ENCODE data around the gene GALE.
"Not testable (repeated sequence)": the region's sequence is repeated elsewhere in the genome, so short reads cannot be mapped to it uniquely, and the experiment has no call there.

Gene GALE

DNA sequence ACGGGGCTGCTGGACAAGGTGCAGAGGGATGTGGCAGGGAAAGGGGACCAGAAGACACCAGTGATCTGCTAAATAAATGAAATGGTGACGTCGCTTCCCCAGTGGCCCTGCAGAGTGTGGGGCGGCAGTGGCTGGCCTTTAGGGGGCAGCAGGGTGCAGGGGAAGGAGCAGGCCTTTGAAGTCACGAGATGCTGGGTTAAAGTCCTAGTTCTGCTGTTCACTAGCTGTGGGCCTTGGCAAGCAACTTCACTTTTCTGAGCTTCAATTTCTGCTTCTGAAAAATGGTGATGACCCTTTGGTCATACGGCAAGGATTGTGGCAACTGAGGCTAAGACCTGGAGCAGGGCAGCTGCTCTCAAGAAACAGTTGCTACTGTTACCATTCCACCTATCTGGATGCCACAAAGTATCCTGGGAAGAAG is 9.2 kb upstream of the GALE start:
- DNase-seq (ENCODE audit: low spot score), result peak; percentile 81

DNA sequence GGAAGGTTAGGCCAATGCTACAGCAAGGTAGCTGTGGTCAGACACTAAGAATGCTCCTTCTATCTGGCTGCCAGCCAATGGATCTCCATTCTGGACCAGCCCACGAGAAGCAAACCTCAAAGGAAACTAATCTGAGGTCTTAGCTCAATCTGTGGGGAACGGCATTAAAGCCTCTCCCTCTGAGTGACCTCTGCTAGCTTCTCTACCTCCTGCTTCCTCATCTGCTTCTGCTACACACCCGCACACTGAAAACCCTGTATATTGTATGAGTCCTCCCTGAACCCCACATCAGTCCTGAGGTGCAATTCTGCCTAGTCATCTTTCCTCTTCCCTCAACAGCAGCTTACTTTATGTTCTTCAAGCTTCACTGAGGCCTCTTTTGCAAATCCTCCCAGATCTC is 6.9 kb upstream of the GALE start:
- no peak for DNase-seq (ENCODE audit: low spot score)

DNA sequence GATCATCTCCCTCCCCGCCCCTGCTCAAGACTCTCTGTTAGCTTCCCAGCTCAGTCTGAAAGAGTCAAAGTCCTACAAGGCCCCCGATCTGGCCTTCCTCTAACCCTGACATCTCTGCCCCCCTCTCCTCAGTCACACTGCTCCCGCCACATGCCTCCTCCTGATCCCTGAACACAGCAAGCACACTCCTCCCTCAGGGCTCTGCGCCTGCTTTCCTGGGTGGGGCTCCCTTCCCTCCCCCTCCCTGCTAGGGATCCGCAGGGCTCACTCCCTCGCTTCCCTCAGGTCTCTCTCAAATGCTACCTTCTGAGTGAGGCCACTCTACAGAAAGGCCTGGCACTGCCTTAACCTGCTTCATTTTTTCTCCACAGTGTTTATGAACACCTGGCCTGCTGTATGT is 5.7 kb upstream of the GALE start:
- no peak for DNase-seq (ENCODE audit: low spot score)

DNA sequence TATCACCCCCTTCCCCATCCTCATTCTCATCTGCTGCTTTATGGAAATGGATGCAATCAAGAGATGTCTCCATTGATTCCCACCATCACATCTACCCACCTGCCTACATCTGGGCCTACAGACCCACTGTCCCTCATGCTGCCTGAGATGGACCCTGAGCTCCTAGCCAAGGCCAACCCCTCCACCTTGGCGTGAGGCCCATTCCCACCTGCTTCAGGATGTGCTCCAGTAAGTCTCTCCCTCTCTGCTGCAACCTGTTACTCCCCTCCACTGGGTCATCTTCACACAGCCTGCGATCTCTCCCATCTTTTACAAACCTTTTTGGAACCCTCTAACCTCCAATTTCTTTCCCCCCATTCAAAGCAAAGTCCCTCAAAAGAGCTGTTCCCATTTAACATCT is 4.5 kb upstream of the GALE start:
- DNase-seq (ENCODE audit: low spot score), result no peak

DNA sequence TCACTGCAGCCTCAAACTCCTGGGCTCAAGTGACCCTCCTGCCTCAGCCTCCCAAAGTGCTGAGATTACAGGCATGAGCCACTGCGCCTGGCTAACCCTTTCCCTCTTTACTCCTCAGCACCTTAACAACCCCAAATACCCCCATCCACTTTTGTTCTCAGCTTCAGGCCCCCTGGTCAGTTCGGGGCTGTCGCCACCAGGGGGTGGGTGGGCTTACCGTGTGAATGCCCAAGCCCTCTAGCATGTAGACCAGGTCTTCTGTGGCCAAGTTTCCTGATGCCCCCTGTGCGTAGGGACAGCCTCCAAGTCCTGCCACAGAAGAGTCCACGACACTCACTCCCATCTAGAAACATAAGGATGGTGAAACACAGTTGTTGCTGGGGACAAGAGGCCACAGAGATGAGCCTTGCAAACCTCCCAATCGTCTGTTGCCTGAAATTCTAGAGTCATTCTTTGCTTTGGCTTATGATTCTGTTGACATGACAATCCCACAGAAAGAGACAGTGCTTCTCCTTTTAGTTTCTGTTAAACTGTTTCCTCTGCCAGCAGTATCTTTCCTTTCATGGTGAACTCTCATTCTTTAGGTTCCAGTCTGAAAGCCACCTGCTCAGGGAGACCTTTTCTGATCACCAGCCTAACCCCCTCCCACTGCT is 3.8 kb upstream of the GALE start:
- no peak for DNase-seq (ENCODE audit: low spot score)

DNA sequence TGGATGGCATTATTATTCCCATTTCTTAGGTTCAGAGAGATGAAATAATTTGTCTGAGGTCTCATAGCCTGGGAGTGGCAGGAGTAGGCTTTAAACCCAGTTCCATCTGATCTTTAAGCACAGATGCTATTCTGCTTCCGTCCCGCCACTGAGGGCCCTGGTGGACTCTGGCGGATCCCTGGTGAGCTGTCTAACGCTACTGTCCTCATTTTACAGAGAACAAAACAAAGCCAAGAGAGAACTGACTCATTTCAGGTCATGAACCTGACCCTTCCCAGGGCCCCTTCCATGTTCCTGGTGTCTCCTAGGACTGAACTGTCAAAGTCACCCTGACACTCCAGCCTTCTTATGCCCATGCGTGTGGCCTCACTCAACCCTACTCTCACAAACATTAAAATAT is 3.1 kb upstream of the GALE start:
- DNase-seq (ENCODE audit: low spot score), result no peak

DNA sequence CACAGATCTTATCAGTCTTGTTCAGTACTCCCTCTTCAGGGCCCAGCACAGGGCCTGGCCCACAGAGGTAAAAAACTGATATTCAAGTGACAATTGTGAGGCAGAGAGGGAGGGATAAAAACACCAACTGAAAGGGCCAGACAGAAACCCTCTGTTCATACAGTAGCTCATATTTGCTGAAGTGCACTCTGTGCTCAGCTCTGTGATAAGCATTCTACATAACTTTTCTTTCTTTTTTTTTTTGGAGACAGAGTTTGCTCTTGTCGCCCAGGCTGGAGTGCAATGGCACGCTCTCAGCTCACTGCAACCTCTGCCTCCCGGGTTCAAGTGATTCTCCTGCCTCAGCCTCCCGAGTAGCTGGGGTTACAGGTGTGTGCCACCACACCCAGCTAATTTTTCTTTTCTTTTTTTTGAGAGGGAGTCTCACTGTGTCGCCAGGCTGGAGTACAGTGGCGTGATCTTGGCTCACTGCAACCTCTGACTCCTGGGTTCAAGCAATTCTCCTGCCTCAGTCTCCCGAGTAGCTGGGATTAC is 2.3 kb upstream of the GALE start:
- not testable (repeated sequence) for DNase-seq (ENCODE audit: low spot score)

DNA sequence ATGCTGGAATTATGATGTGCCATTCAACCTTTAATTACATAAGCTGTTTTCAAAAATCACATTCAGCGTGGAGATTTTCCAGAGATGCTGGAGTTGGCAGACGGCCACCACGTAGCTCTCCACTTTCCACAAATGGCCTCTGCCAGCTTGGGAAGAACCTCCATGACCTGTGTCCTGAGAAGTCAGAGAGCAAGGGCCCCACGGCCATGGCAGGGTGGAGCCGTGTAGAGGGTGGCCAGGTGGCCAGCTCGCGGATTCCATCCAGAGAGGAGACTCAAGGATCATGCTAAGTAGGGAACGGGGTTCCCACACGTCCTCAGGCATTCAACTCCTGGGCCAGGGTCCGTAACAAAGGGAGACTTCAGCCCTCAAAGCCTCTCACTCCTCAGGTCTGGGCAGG is 1.3 kb upstream of the GALE start:
- no peak for DNase-seq (ENCODE audit: low spot score)

DNA sequence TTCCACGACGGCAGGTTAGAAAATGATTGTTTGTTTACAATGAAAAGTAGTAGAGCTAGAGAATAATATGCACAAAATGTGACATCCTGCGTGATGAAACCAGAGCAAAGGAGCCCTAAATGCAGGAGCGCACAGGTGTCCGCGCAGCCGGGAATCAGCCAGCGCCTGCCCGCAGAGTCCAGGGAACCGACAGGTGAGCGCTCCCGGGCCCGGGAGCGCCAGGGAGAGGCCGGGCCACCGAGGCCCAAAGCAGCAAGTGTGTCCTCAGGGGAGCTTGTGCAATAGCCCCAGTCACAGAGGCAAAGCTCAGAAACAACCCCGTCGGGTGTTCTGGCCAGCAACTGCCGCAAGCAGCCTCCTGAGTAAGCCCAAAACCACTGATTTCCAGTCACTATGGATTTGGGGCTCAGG is 789 bp upstream of the GALE start:
- DNase-seq (ENCODE audit: low spot score), result no peak

DNA sequence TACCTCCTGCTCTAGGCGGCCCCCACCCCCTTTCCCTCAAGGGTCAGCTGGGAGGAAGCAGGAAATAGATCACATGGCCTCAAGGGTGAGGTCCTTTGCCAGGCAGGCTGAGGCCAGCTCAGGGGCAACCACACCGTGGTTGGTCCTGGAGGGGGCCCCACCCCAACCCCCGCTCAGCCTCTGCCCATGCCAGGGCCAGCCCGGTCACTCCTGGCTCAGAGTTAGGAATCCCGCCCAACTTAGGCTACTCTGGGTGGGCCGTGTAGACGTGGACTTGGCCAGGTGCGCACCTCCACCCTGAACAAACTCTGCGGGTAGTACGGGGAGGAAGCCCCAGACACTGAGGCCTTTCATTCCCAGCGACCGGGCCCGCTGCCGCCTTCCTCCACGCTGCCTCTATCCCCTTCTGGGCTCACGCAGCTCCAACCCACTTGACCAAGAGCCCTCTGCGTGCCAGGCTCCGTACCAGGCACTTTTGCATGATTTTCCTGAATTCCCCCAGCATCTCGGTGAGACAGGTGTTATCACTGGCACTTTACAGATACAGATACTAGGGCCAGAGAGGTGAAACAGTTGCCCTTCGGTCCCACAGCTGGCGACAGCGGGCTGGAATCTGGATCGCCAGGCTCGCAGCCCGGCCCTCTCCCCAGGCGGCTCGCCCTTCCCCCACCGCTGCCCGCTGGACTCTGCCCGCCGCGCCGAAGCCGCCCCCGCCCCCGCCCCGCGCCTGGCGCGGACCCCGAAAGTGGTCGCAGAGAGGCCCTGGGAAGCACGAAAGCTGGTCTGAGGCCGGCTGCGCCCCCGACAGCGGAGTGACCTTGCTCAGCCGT is 769 bp downstream of the GALE start:
- peak; percentile 70 for DNase-seq (ENCODE audit: low spot score)

DNA sequence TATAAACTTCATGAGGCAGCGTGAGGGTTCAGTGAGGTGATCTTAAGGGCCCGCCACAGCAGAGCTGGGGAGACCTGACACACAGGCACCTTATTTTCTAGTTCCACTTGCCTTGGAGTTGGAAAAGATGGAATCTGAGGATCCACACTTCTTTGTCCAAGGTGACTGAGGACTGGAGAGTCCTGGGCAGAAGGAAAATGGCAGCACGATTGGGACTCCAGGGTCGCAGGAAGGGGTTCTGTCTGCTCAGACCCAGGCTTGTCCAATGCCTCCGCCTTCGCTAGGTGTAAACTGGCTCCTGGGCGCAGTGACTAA is 1.3 kb downstream of the GALE start:
- DNase-seq (ENCODE audit: low spot score), result no peak

DNA sequence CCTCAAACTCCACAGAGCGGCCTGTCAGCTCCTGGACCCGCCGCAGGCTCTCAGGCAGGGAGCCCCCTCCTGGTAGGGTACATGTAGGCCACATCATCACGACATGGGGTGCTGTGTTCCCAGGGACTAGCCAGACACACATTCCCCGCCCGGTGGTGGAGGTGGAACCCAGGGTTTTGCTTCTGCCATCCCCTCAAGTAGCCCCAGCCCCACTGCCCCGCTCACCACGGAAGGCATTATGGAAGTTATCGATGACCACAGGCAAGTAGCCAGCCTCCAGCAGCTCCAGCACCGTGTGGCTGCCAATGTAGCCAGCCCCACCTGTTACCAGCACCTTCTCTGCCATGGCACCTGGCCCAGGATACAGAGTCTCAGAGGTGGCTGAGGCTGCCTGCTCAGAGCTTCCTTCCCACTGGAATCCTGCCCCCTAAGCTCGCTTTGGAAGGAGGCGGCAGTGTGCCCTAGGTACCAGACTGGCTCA is 1.9 kb downstream of the GALE start:
- DNase-seq (ENCODE audit: low spot score), result no peak

DNA sequence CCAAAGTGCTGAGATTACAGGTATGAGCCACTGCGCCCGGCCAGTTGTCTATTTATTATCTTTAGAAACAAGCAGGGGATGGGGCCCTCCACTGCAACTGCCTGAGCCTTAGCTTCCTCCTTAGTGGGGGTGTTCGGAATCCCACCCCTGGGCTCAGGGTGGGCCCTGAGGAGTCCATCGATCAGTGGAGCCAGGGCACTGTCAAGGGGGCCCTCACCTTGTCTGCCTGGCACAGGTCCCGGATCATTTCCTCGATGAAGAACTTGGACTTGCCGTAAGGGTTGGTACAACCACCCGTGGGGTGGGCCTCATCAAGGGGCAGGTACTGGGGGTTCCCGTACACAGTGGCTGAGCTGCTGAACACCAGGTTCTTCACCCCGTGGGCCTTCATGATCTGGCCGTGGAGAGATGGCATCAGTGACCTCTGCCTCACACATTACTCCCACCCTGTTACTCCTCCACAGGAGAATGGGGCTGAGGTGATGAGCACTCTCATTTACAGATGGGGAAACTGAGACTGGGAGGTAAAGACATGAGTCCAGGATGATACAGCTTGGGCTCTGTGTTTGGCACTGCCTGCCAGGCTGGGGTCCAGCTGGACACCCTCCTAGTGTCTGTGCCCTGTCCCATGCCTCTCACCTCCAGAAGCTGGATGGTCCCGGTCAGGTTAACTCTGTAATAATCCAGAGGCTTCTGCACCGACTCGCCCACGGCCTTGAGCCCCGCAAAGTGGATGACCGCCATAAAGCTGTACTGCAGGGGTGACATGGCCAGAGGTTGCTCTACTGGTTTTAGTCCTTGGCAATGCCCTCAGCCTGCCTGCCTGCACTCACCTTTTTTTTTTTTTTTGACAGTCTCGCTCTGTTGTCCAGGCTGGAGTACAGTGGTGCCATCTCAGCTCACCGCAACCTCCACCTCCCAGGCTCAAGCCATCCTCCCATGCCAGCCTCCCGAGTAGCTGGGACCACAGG is 2.8 kb downstream of the GALE start:
- DNase-seq (ENCODE audit: low spot score), result no peak

DNA sequence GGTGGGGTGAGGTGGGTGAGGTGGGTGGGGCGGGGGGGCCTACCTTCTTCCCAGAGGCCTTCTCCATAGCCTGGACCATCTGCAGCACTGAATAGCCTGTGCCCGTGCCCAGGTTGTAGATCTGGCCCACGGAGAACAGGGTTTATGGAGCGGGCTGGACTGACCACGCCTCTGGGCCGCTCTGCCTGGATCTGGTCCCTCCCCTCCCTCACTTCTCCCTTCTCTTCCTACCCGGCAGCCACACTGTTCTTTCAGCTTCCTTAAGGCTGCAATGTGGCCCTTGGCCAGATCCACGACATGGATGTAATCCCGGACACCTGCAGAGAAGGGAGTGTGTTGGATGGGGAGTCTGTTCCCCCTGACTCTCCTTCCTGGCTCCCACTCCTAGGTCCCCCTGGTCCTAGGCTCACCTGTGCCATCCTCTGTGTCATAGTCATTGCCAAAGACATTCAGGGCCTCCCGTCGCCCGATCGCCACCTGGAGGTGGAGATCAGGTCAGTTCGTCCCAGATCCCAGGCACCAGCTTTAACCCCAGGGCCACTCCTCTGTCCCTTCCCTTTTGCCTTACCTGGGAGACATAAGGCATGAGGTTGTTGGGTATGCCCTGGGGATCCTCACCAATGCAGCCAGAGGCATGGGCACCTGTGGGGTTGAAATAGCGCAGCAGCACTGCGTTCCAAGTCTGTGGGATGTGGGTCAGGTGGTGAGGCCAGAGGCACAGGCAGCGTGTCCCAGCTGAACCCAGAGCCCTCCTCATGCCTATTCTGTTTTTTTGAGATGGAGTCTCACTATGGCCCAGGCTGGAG is 3.9 kb downstream of the GALE start:
- DNase-seq (ENCODE audit: low spot score), result no peak

DNA sequence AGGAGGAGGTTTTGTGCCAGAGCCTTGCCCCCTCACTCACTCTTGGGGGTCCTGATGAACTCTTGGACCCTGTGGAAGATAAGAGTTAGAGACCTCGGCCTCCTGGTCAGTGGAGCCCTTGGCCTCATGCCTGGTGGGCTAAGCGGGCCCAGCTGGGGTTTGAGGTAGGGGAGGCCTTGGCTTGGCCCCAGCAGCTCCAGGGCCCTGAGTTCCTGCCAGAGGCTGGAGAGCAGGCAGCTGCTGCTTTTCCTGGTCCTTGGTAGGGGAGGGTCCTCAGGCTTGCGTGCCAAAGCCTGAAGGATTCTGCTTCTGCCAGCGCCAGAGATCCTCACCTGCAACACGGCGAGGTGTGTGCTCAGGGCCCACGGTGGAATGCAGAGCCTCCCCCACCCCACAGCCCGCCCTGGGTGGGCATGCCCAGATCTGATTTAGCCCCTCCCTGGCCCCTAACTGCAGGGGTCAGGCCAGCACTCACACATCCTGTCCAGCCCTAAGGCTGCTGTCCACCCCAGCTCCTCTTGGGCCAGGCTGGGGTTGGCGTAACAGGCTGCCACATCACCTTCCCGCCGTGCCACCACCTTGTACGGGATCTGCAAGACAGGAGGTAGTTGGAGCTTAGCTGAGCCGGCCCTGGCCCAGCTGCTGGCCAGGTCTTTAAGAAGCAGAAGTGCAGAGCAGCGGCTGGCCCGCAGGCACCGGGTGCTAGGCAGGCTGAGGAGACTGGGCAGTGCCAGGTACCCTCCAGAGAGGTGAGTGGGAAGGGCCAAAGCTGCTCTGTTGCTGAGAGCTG is 4.7 kb downstream of the GALE start:
- no peak for DNase-seq (ENCODE audit: low spot score)

DNA sequence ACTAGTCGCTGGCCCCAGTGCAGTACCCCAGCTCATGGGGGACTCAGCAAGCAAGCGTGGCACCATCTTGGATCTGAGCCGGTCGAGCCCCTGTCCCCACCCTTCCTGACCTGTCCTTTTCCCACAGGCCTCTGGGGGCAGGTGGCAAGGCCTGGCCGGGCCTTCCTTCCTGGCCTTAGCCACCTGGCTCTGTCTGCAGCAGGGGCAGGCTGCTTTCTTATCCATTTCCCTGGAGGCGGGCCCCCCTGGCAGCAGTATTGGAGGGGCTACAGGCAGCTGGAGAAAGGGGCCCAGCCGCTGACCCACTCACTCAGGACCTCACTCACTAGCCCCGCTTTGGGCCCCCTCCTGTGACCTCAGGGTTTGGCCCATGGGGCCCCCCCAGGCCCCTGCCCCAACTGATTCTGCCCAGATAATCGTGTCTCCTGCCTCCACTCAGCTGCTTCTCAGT is 5.8 kb downstream of the GALE start:
- not testable (repeated sequence) for DNase-seq (ENCODE audit: low spot score)

DNA sequence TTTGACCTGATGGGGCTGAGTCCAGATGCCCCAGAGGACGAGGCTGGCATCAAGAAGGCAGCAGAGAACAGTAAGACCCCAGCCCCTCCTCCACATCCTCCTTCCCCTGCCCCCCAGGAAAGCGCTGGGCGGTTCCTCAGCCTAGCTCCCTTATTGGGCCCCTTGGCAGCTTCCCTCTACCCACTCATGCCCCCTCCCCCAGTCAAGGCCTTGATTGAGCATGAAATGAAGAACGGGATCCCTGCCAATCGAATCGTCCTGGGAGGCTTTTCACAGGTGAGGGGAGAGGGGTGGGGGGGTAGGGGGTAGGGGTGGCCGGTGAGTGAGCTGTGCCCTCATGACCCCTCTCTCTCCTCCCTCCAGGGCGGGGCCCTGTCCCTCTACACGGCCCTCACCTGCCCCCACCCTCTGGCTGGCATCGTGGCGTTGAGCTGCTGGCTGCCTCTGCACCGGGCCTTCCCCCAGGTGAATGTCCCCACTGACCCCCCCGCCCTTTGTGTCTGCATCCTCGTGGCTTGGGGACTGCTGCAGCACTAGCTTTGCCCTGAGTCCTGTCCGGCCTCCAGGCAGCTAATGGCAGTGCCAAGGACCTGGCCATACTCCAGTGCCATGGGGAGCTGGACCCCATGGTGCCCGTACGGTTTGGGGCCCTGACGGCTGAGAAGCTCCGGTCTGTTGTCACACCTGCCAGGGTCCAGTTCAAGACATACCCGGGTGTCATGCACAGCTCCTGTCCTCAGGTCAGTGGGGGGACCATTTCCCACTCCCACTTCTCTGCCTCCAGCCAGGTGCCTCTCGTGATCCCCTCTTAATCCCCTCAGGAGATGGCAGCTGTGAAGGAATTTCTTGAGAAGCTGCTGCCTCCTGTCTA is 6.5 kb downstream of the GALE start:
- no peak for DNase-seq (ENCODE audit: low spot score)

DNA sequence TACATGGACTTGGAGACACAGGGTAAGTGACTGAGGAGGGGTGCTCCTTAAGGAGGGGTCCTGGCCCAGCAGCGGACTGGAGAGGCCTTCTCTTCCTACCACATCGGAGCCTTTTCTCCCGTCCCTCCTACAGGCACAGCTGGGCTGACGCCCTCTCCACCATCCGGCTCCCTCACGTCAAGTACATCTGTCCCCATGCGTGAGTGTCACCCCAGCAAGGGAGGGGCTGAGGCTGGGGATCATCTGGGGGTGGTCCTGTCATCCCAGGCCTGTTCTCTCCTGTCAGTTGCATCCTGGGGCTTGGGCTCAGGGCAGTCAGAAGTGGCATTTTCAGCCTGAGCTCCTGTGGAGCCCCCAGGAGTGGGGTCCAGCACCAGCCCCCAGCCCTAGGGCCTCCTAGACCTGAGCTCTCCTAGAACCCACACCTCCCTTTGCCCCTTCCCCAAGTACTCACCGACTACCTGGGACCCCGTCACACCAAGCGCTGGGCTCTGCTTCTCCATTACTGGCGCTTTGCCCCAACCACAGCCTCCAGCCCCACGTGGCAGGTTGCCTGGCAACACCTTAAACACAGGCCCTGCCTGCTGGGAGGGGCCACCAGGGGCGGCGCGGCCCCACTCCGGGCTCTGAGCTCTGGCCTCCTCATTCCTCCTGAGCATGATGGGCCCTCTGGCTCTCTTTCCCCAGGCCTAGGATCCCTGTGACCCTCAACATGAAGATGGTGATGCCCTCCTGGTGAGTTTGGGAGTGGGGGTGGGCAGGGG is 7.4 kb downstream of the GALE start:
- peak; percentile 62 for DNase-seq (ENCODE audit: low spot score)
